HG03442 (cell line): ENCODE measurements around the gene KIAA1671.
A peak's percentile ranks its signal among the peaks of the same experiment; 100 is the strongest.
"Not testable (repeated sequence)": the region's sequence is repeated elsewhere in the genome, so short reads cannot be mapped to it uniquely, and the experiment has no call there.

Experiments
- ATAC-seq: cut with Tn5 transposase; IDR thresholded peaks from one replicate; pipeline ENCODE4 v1.9.1; 2021; ENCODE audit warnings: mild to moderate bottlenecking, moderate library complexity; ENCODE audit not compliant: unreplicated experiment

Gene KIAA1671

GRCh38 chr22:24951942-24952836, at the start of gene KIAA1671:
TSS of gene KIAA1671 (plus strand) at chr22:24952716. CDS start at chr22:25028000, 75,284 bp downstream.
- peak; percentile 63 for ATAC-seq

- no peak for ATAC-seq
Measured at GRCh38 chr22:24905909-24906308, 46.6 kb upstream of the KIAA1671 start.

- ATAC-seq, result not testable (repeated sequence)
Measured at GRCh38 chr22:24907101-24907500, 45.4 kb upstream of the KIAA1671 start.

GRCh38 chr22:24920029-24920428, 32.5 kb upstream of the KIAA1671 start:
- no peak for ATAC-seq

GRCh38 chr22:24925586-24926427, 26.7 kb upstream of the KIAA1671 start:
- no peak for ATAC-seq

- ATAC-seq, result no peak
Measured at GRCh38 chr22:24926428-24926725, 26.1 kb upstream of the KIAA1671 start.

GRCh38 chr22:24926849-24927579, 25.5 kb upstream of the KIAA1671 start:
- ATAC-seq, result no peak

GRCh38 chr22:24928322-24928721, 24.2 kb upstream of the KIAA1671 start:
- ATAC-seq, result no peak

GRCh38 chr22:24930678-24931077, 21.8 kb upstream of the KIAA1671 start:
- ATAC-seq, result no peak

- no peak for ATAC-seq
Measured at GRCh38 chr22:24935771-24936483, 16.6 kb upstream of the KIAA1671 start.

- ATAC-seq, result no peak
Measured at GRCh38 chr22:24937114-24937513, 15.4 kb upstream of the KIAA1671 start.

GRCh38 chr22:24938741-24939341, 13.7 kb upstream of the KIAA1671 start:
- ATAC-seq, result no peak

- ATAC-seq, result no peak
Measured at GRCh38 chr22:24942301-24942700, 10.2 kb upstream of the KIAA1671 start.

- no peak for ATAC-seq
Measured at GRCh38 chr22:24944217-24944937, 8.1 kb upstream of the KIAA1671 start.

- no peak for ATAC-seq
Measured at GRCh38 chr22:24945430-24945829, 7.1 kb upstream of the KIAA1671 start.

GRCh38 chr22:24947383-24947782, 5.1 kb upstream of the KIAA1671 start:
- ATAC-seq, result no peak

GRCh38 chr22:24947881-24948280, 4.6 kb upstream of the KIAA1671 start:
- ATAC-seq, result no peak

- ATAC-seq, result no peak
Measured at GRCh38 chr22:24948356-24949202, 3.9 kb upstream of the KIAA1671 start.
